ENCODE measurements around the gene KCNAB3. TPM values are rescaled to one million over a fixed set of nuclear protein-coding genes. Genes with fewer than 3 reads are reported as not detected.

The KCNAB3 gene
- 1.3 to 3.3 TPM (median 2.2 TPM) in 5 replicates for total RNA-seq (2022; extraction: Qiagen RNA extraction)

DNA sequence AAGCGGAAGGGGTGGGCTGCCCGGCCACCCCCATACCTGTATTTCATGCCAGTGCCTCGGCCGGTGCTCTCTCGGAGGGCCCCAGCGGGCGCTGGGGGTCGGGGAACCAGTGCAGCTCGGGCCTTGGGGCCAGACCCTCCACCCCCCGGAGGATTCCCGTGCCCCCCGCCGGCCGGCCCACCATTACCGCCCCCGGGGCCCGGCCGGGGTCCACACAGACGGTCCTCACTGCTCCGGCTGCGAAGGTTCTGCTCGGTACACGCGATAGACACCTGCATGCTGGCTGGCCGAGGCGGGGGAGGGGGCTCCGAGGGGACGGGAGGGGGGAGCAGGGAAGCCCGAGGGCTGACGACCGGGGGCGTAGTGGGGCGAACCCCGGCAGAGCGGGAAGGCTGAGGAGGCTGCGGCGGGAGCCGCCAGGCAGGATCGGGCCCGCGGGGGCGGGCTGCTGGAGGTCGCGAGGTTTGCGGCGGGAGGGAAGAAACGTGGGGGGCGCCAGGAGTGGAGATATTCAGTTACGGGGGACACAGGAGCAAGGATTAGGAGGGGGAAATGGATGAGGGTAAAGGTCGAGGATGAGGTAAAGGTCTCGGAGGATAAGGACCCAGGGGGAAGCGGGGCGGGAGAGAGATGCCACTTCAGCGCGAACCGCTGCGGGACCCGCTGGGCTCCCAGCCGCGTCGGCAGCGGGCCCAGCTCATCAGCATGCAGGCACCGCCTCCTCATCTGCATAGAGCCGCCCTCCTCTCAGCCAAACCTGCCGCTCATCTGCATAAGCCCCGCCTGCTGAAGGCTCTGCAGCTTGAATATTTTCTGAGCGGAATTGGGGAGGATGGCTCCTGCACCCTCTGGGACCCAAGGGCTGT lies at the start of gene KCNAB3:
Gene KCNAB3 (minus strand): TSS at position 699 of the 866 bp plus-strand sequence. CDS start 421 bp downstream, at position 278.

DNA sequence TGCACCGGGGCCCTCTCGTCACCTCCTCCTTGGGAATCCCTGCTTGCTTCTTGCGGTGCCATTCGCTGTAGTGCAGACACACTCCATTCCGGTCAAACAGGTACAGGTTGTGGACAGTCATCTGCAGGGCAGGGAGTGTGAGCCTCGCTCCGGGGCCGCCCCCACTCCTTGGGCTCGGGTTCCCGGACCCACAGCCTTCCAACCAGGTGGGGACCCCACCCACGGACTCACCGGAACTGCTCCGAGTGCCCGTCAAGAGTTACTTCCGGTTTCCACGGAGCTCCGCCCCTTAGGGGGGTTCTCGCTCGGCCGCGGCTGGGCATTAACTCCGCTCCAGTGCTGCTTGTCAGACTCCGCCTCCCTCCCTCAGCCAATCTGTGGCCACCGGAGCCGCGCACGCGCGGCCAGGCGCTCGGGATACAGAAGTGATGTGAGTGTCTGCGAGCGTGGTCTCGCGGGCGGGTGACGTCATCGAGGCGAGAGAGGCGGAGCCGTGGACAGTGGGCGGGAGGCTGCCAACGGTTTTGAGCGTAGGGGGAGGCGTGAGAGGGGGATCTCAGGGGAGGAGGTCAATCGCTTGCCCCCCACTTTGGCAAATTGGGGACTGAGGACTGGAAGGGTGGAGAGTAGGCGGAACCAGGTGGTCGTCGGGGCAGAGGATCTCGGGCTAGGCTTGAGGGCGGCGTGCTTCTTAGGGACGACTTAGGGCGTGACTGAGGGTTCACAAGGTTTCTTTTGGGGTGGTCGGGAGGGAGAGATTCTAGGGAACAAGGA lies 2.2 kb upstream of the KCNAB3 start, which contains the start of the genes CNTROB and TRAPPC1:
Gene CNTROB (plus strand): TSS at position 498 of the 774 bp plus-strand sequence. CDS start 874 bp downstream, outside the sequence.
Gene TRAPPC1 (minus strand): TSS at position 238 of the 774 bp plus-strand sequence. CDS start 117 bp downstream, at position 121.

DNA sequence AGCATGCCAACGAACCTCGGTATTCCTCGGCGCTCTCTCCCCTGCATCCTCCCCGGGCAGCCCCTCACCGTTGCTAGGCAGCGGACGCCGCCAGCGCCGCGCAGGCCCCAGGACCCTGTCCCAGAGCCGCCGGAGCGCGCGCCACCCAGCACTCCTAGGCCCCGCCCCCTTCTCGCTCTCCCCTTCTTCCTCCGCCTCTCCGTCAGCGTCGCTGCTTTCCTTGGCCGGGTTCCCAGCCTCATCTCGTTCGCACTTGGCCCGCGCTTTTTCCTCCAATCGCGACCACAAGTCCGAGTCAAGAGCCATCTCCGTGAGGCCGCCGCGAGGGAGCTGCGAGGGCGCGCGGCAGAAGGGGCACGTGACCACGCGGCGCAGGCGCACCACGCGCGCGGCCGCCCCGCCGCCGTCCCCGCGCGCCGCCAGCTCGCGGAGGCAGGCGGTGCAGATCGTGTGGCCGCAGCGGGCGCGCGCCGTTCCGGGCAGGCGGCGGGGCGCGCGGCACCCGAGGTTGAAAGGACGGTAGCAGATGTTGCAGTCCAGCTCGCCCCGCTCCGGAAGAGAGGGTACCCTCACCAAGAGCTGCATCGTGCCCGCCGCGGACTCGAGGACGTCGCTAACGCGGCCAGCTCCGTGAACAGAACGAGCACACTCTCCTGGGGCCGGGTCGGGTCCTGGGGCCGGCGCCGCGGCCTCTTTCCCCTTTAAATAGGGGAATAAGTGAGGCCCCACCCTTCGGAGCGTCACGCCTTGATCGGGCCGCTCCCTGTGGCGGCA lies 13.9 kb downstream of the KCNAB3 start, which contains the start of gene RNF227:
Gene RNF227 (minus strand): TSS at position 679 of the 774 bp plus-strand sequence. CDS start 94 bp downstream, at position 585.

DNA sequence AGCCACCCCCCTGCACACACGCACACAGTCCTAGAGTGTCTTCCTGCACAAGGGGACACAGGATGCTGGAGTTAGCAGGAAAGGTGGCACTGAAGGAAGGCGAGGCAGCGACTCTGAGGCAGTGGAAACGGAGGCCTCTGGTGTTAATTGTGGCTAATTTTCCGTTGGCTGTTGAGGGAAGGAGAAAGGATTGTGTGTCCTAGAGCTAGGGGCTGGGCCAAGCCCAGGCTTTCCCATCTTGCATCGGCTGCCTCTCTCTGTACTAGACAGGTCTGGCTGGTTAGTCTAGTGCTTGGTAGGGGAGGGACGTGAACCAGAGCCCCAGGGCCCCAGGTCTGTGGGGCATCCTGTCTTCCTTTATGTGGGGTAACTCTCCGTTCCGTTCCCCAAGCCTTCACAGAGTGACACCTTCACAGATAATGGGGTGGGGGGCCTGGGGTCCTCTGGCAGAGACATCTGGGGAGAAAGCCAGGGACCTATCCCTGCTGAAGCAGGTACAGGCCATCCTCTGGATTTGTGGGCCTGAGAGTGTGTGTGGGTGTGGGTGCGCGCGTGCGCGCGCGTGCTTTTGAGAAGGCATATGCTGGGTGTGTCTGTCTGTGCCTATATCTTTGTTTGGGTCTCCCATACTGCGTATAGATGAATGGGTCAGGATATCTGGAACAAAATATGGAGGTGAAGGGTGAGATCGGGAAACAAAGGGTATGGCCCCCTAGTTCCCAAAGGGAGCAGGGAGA lies 41.3 kb downstream of the KCNAB3 start, which contains the start of gene CHD3:
Gene CHD3 (plus strand): TSS at position 606 of the 737 bp plus-strand sequence. CDS start 212 bp downstream, outside the sequence.

Other genes starting within 250 kb of the KCNAB3 start
- 42.0 to 45.0 TPM (median 44.1 TPM) in 5 replicates for gene TP53, start 242.4 kb downstream of the KCNAB3 start, total RNA-seq (2022; extraction: Qiagen RNA extraction)
- 31.4 to 42.9 TPM (median 39.7 TPM) in 5 replicates for gene WRAP53, start 241.4 kb downstream of the KCNAB3 start, total RNA-seq (2022; extraction: Qiagen RNA extraction)
- gene EFNB3, start 224.7 kb downstream of the KCNAB3 start, total RNA-seq (2022; extraction: Qiagen RNA extraction) = 1.2 to 1.6 TPM (median 1.3 TPM) in 5 replicates
- gene DNAH2, start 212.1 kb downstream of the KCNAB3 start, total RNA-seq (2022; extraction: Qiagen RNA extraction) = 0.02 to 0.05 TPM (median 0.03 TPM) in 5 replicates
- 11.9 to 15.7 TPM (median 13.1 TPM) in 5 replicates for gene KDM6B, start 95.6 kb downstream of the KCNAB3 start, total RNA-seq (2022; extraction: Qiagen RNA extraction)
- 0.20 to 0.89 TPM (median 0.71 TPM) in 5 replicates for gene TMEM88, start 74.8 kb downstream of the KCNAB3 start, total RNA-seq (2022; extraction: Qiagen RNA extraction)
- gene NAA38, start 72.3 kb downstream of the KCNAB3 start, total RNA-seq (2022; extraction: Qiagen RNA extraction) = 161 to 242 TPM (median 226 TPM) in 5 replicates
- 17.9 to 20.5 TPM (median 18.6 TPM) in 5 replicates for gene CYB5D1, start 71.9 kb downstream of the KCNAB3 start, total RNA-seq (2022; extraction: Qiagen RNA extraction)
- gene CHD3, start 41.1 kb downstream of the KCNAB3 start, total RNA-seq (2022; extraction: Qiagen RNA extraction) = 54.9 to 60.9 TPM (median 60.5 TPM) in 5 replicates
- gene RNF227, start 13.6 kb downstream of the KCNAB3 start, total RNA-seq (2022; extraction: Qiagen RNA extraction) = 1.4 to 1.8 TPM (median 1.5 TPM) in 5 replicates
- gene TRAPPC1, start 2.1 kb upstream of the KCNAB3 start, total RNA-seq (2022; extraction: Qiagen RNA extraction) = 325 to 343 TPM (median 332 TPM) in 5 replicates
- gene CNTROB, start 2.4 kb upstream of the KCNAB3 start, total RNA-seq (2022; extraction: Qiagen RNA extraction) = 37.9 to 48.3 TPM (median 41.6 TPM) in 5 replicates
- 0.38 to 0.78 TPM (median 0.50 TPM) in 5 replicates for gene GUCY2D, start 72.8 kb upstream of the KCNAB3 start, total RNA-seq (2022; extraction: Qiagen RNA extraction)
- gene ALOX15B, start 109.2 kb upstream of the KCNAB3 start, total RNA-seq (2022; extraction: Qiagen RNA extraction) = 0.42 to 0.60 TPM (median 0.51 TPM) in 5 replicates
- 1.1 to 1.5 TPM (median 1.4 TPM) in 5 replicates for gene ALOX12B, start 157.9 kb upstream of the KCNAB3 start, total RNA-seq (2022; extraction: Qiagen RNA extraction)
- gene ALOXE3, start 188.7 kb upstream of the KCNAB3 start, total RNA-seq (2022; extraction: Qiagen RNA extraction) = 5.9 to 10.2 TPM (median 7.3 TPM) in 5 replicates
- gene HES7, start 194.2 kb upstream of the KCNAB3 start, total RNA-seq (2022; extraction: Qiagen RNA extraction) = 2.3 to 5.4 TPM (median 5.2 TPM) in 5 replicates
- 55.8 to 75.2 TPM (median 61.7 TPM) in 5 replicates for gene PER1, start 222.5 kb upstream of the KCNAB3 start, total RNA-seq (2022; extraction: Qiagen RNA extraction)
- 24.9 to 29.8 TPM (median 27.9 TPM) in 5 replicates for gene VAMP2, start 233.1 kb upstream of the KCNAB3 start, total RNA-seq (2022; extraction: Qiagen RNA extraction)
- 17.9 to 22.3 TPM (median 19.2 TPM) in 5 replicates for gene TMEM107, start 246.5 kb upstream of the KCNAB3 start, total RNA-seq (2022; extraction: Qiagen RNA extraction)

All from A549 treated with AZD2906 at 1 μM for 4 hours (cell line).